Endothelial cell of umbilical vein (primary cell): ENCODE data around the gene DDX39A. TPM values are rescaled to one million over a fixed set of nuclear protein-coding genes. Genes with fewer than 3 reads are reported as not detected.

Source experiments
- BruUV-seq: library from RNA; stranded (reverse); fragments of 400-500 nt; replicated peaks from 2 replicates; lab custom pipeline; 2021; lab: Mats Ljungman, UMichigan
- CTCF ChIA-PET: fragments of 300-600, 350-600 bp; sonication (Branson Sonifier 250); formaldehyde crosslinking; loops from one replicate; lab custom pipeline; 2021; ENCODE audit warnings: antibody characterized with exemption, inconsistent platforms; lab: Charles Lee
- POLR2A ChIA-PET: fragments of 300-600, 350-600 bp; sonication (Branson Sonifier 250); formaldehyde crosslinking; loops from one replicate; lab custom pipeline; 2021; ENCODE audit warnings: antibody characterized with exemption, inconsistent platforms; lab: Charles Lee
- DNase-seq: peaks from one replicate; pipeline ENCODE4 v3.0.0-alpha.2; 2011; ENCODE audit warnings: low read depth, low spot score
- FAIRE-seq: peaks from 2 replicates; lab custom pipeline; 2011; peaks lifted over from hg19 to GRCh38; lab: Jason Lieb, UNC
- H2AFZ ChIP-seq: 2 replicates; pipeline ENCODE4 v1.6.0; 2012; ENCODE audit warnings: low read depth, low read length, control low read depth, inconsistent platforms
- H3K27ac ChIP-seq: 2 replicates; pipeline ENCODE4 v1.5.1; 2011; ENCODE audit warnings: low read depth, mild to moderate bottlenecking, control low read depth, low read length, moderate library complexity; ENCODE audit not compliant: insufficient read depth
- H3K27me3 ChIP-seq, 2 experiments: 2 replicates each; pipeline versions ENCODE4 v1.6.0 to v1.6.1; 2011; ENCODE audit warnings: low read length in 2 of 2, mixed read lengths in 1 of 2; ENCODE audit not compliant: control insufficient read depth in 2 of 2, insufficient read depth in 2 of 2
- H3K36me3 ChIP-seq, 2 experiments: 2 replicates in 1 of 2; 3 replicates in 1 of 2; pipeline ENCODE4 v1.5.1; 2011; ENCODE audit warnings: low read length in 2 of 2, mild to moderate bottlenecking in 1 of 2, moderate library complexity in 1 of 2; ENCODE audit not compliant: control insufficient read depth in 2 of 2, insufficient read depth in 2 of 2; ENCODE audit errors: extremely low read depth in 1 of 2
- H3K4me1 ChIP-seq: 3 replicates; pipeline ENCODE4 v1.5.1; 2011; ENCODE audit warnings: mild to moderate bottlenecking, low read length; ENCODE audit not compliant: control insufficient read depth, insufficient read depth; ENCODE audit errors: extremely low read depth
- H3K4me2 ChIP-seq: 2 replicates; pipeline ENCODE4 v1.6.1; 2011; ENCODE audit warnings: low read length, control low read depth, mixed read lengths; ENCODE audit not compliant: insufficient read depth
- H3K4me3 ChIP-seq, 3 experiments: fragments of 200-600 bp in 1 of 3; sonication (generic), shearing (Covaris generic) in 1 of 3; replicated peaks in 1 of 3; 2 replicates each; pipeline ENCODE4 v1.5.1; 2011 to 2016; ENCODE audit warnings: control low read depth in 3 of 3, low read length in 3 of 3, mild to moderate bottlenecking in 2 of 3, inconsistent platforms in 1 of 3, low read depth in 1 of 3, moderate library complexity in 1 of 3; ENCODE audit not compliant: insufficient read depth in 1 of 3
- H3K79me2 ChIP-seq: 2 replicates; pipeline ENCODE4 v1.6.0; 2012; ENCODE audit warnings: low read length, inconsistent platforms; ENCODE audit not compliant: control insufficient read depth, insufficient read depth
- H3K9ac ChIP-seq: replicated peaks from 2 replicates; pipeline ENCODE3; 2011; ENCODE audit warnings: low read length, control low read depth; ENCODE audit not compliant: insufficient read depth; ENCODE audit errors: extremely low read depth
- H3K9me1 ChIP-seq: replicated peaks from 3 replicates; pipeline ENCODE4 v1.6.0; 2011; ENCODE audit warnings: mild to moderate bottlenecking, low read length; ENCODE audit not compliant: control insufficient read depth, insufficient read depth; ENCODE audit errors: extremely low read depth
- H3K9me3 ChIP-seq: replicated peaks from 2 replicates; pipeline ENCODE4 v1.5.1; 2012; ENCODE audit warnings: low read length, inconsistent platforms; ENCODE audit not compliant: control insufficient read depth, insufficient read depth
- H4K20me1 ChIP-seq: replicated peaks from 2 replicates; pipeline ENCODE3; 2011; ENCODE audit warnings: mild to moderate bottlenecking, low read length; ENCODE audit not compliant: control insufficient read depth, insufficient read depth; ENCODE audit errors: extremely low read depth
- CTCF ChIP-seq, 2 donors: IDR thresholded peaks; 1 replicate in 1 of 2; 2 replicates in 1 of 2; pipeline ENCODE4 v1.5.1; 2011; ENCODE audit warnings: low read length in 2 of 2, mild to moderate bottlenecking in 2 of 2, moderate library complexity in 2 of 2, control low read depth in 1 of 2, inconsistent platforms in 1 of 2, low read depth in 1 of 2; ENCODE audit not compliant: insufficient read depth in 1 of 2; ENCODE audit errors: extremely low read depth in 1 of 2
- EZH2 ChIP-seq: IDR thresholded peaks from 2 replicates; pipeline ENCODE4 v1.6.1; 2012; ENCODE audit warnings: borderline replicate concordance, low read depth, mild to moderate bottlenecking, moderate library complexity, low read length, inconsistent platforms; ENCODE audit not compliant: severe bottlenecking
- FOS ChIP-seq: IDR thresholded peaks from 2 replicates; pipeline ENCODE4 v1.6.1; 2011; ENCODE audit warnings: mild to moderate bottlenecking, low read length, moderate library complexity, borderline replicate concordance; ENCODE audit not compliant: insufficient read depth
- GATA2 ChIP-seq: IDR thresholded peaks from 2 replicates; pipeline ENCODE4 v1.7.0; 2011; ENCODE audit warnings: low read depth, mild to moderate bottlenecking, moderate library complexity, mixed read lengths, low read length; ENCODE audit not compliant: insufficient read length, insufficient read depth
- JUN ChIP-seq: IDR thresholded peaks from 2 replicates; pipeline ENCODE4 v1.6.1; 2011; ENCODE audit warnings: borderline replicate concordance, low read depth; ENCODE audit not compliant: insufficient read length, insufficient read depth
- MAX ChIP-seq: IDR thresholded peaks from 2 replicates; pipeline ENCODE4 v1.6.1; 2011; ENCODE audit not compliant: insufficient read depth, insufficient read length
- MYC ChIP-seq: IDR thresholded peaks from one replicate; pipeline ENCODE4 v1.6.1; 2011; ENCODE audit warnings: mild to moderate bottlenecking, low read depth, low read length
- POLR2A ChIP-seq: IDR thresholded peaks from 2 replicates; pipeline ENCODE4 v1.6.1; 2012; ENCODE audit warnings: low read depth, mild to moderate bottlenecking, control low read depth, low read length
- POLR2AphosphoS5 ChIP-seq: IDR thresholded peaks from 2 replicates; pipeline ENCODE4 v1.6.1; 2012; ENCODE audit warnings: low read depth, mild to moderate bottlenecking, control low read depth, low read length, moderate library complexity; ENCODE audit not compliant: insufficient read depth
- dilution Hi-C: fragments of 300-500 bp; cut with MboI; formaldehyde crosslinking; loops from one replicate; pipeline ENCODE4 v1.15.0; 2019; ENCODE audit warnings: low sequenced_read_pairs; ENCODE audit not compliant: extremely low pct_ligation_motif_present
- intact Hi-C: fragments of 100-400 bp; cut with micrococcal nuclease; formaldehyde crosslinking; loops from one replicate; pipeline ENCODE4 v1.10.0; 2022
- polyA plus RNA-seq, 4 experiments: library from polyadenylated mRNA; depleted of rRNA in 3 of 4; stranded (reverse) in 3 of 4; unstranded in 1 of 4; fragments of >200 nt; gene quantifications; 2 replicates each; pipeline versions ENCODE4 v1.2.1 to v1.2.3, GENCODE V29; 2011 to 2012; ENCODE audit warnings: missing spikeins in 1 of 4
- total RNA-seq: library from RNA; stranded (reverse); gene quantifications from 2 replicates; pipeline ENCODE4 v1.2.3, GENCODE V29; 2021

The DDX39A gene
- total and polyA plus RNA-seq, 2 donors (not counting 3 experiments of a cell fraction or from before 2014, with no cell fraction given) = 157 to 158 TPM

GRCh38 chr19:14412324-14412995 lies 6.7 kb downstream of the DDX39A start:
- Histone ChIP-seq H3K9ac (no peak overlapping the region), H3K27ac (no peak overlapping the region), H2AFZ (no peak overlapping the region), H3K4me3 (no peak overlapping the region), H4K20me1 (peaks cover 3% of the 10 kb centered on the region), H3K4me2 (no peak overlapping the region), H3K36me3 (peaks cover 36 to 54% of the 10 kb centered on the region in 2 experiments), H3K79me2 (peaks cover 69% of the 10 kb centered on the region), H3K27me3 (no peaks in the 10 kb centered on the region), H3K4me1 (peaks cover 15% of the 10 kb centered on the region), H3K9me1 (no peaks in the 10 kb centered on the region), H3K9me3 (no peaks in the 10 kb centered on the region)
- ChIA-PET CTCF (no interaction called here), POLR2A (no interaction called here)
- dilution Hi-C loops (no loop called here), intact Hi-C loops (no loop called here)
- FAIRE-seq = no peak
- TF ChIP-seq MAX = no peak
- TF ChIP-seq CTCF (IDR thresholded peaks at IDR 0.05; ENCODE audit: extremely low read depth in 1 of 2, insufficient read depth in 1 of 2, low read depth in 1 of 2, low read length in 2 of 2) = no peak
- TF ChIP-seq POLR2AphosphoS5 = no peak
- no peak for TF ChIP-seq MYC
- TF ChIP-seq EZH2 = no peak
- TF ChIP-seq POLR2A = no peak
- no peak for TF ChIP-seq FOS
- no peak for TF ChIP-seq GATA2
- no peak for TF ChIP-seq JUN
- no TSS peak for BruUV-seq
- no peak for DNase-seq
